ENCODE results near the gene ADAMTSL2. TPM values are rescaled to one million over a fixed set of nuclear protein-coding genes. Genes with fewer than 3 reads are reported as not detected.

Gene ADAMTSL2
- total RNA-seq, result not detected in 2 replicates

GRCh38 chr9:133534346-133535291 lies at the start of gene ADAMTSL2:
TSS of gene ADAMTSL2 (plus strand) at chr9:133534704. CDS start at chr9:133536713, 2,009 bp downstream.

GRCh38 chr9:133524679-133525228 lies 9.8 kb upstream of the ADAMTSL2 start, which contains the start of gene MYMK:
TSS of gene MYMK (minus strand) at chr9:133524959. CDS start at chr9:133524844, 115 bp downstream.

GRCh38 chr9:133609311-133610098 lies 75.0 kb downstream of the ADAMTSL2 start, which contains the start of gene FAM163B:
TSS of gene FAM163B (minus strand) at chr9:133609389. CDS start at chr9:133580223, 29,166 bp downstream.

Other genes starting within 250 kb of the ADAMTSL2 start
- gene SURF6, start 198.5 kb upstream of the ADAMTSL2 start, total RNA-seq, result 6.6 and 8.8 TPM in 2 replicates
- gene MED22, start 186.6 kb upstream of the ADAMTSL2 start, total RNA-seq, result 13.6 and 16.8 TPM in 2 replicates
- gene RPL7A, start 186.5 kb upstream of the ADAMTSL2 start, total RNA-seq, result 1,530 and 2,826 TPM in 2 replicates
- gene SURF1, start 178.2 kb upstream of the ADAMTSL2 start, total RNA-seq, result 16.8 and 22.8 TPM in 2 replicates
- gene SURF2, start 178.2 kb upstream of the ADAMTSL2 start, total RNA-seq, result 13.6 and 16.0 TPM in 2 replicates
- gene SURF4, start 158.6 kb upstream of the ADAMTSL2 start, total RNA-seq, result 331 and 383 TPM in 2 replicates
- gene STKLD1, start 158.3 kb upstream of the ADAMTSL2 start, total RNA-seq, result under 0.01 and 1.4 TPM in 2 replicates
- gene REXO4, start 116.7 kb upstream of the ADAMTSL2 start, total RNA-seq, result 12.9 and 14.5 TPM in 2 replicates
- gene ADAMTS13, start 112.3 kb upstream of the ADAMTSL2 start, total RNA-seq, result 0.73 and 1.2 TPM in 2 replicates
- 1.1 and 1.2 TPM in 2 replicates for gene CACFD1, start 74.7 kb upstream of the ADAMTSL2 start, total RNA-seq
- 22.4 and 30.9 TPM in 2 replicates for gene SLC2A6, start 55.6 kb upstream of the ADAMTSL2 start, total RNA-seq
- not detected in 2 replicates for gene MYMK, start 9.7 kb upstream of the ADAMTSL2 start, total RNA-seq
- gene FAM163B, start 74.7 kb downstream of the ADAMTSL2 start, total RNA-seq, result not detected in 2 replicates
- gene DBH, start 101.7 kb downstream of the ADAMTSL2 start, total RNA-seq, result not detected in 2 replicates
- 2.0 and 2.6 TPM in 2 replicates for gene SARDH, start 203.6 kb downstream of the ADAMTSL2 start, total RNA-seq

All from subcutaneous preadipocyte (primary cell).